ENCODE data around the gene RCOR1.
"Not testable (repeated sequence)": the region's sequence is repeated elsewhere in the genome, so short reads cannot be mapped to it uniquely, and the experiment has no call there.

The RCOR1 gene

GRCh38 chr14:102629011-102629444, 36.6 kb downstream of the RCOR1 start:
- no peak for DNase-seq (ENCODE audit: low read depth, low spot score)
- no peak for TF ChIP-seq CTCF (IDR thresholded peaks at IDR 0.05; ENCODE audit: low read depth, low read length)
- in situ Hi-C loops (cut with HindIII; ENCODE audit: low sequenced_read_pairs), result no loop called here
- H3K4me3 ChIP-seq (ENCODE audit: low read depth, low read length), result no peak overlapping the region

GRCh38 chr14:102629808-102630350, 37.4 kb downstream of the RCOR1 start:
- TF ChIP-seq CTCF (IDR thresholded peaks at IDR 0.05; ENCODE audit: low read depth, low read length), result no peak
- no peak for DNase-seq (ENCODE audit: low read depth, low spot score)
- in situ Hi-C loops (cut with HindIII; ENCODE audit: low sequenced_read_pairs), result no loop called here
- H3K4me3 ChIP-seq (ENCODE audit: low read depth, low read length), result no peak overlapping the region

GRCh38 chr14:102630405-102630804, 38.0 kb downstream of the RCOR1 start:
- no peak for TF ChIP-seq CTCF (IDR thresholded peaks at IDR 0.05; ENCODE audit: low read depth, low read length)
- no peak for DNase-seq (ENCODE audit: low read depth, low spot score)
- no peak overlapping the region for H3K4me3 ChIP-seq (ENCODE audit: low read depth, low read length)
- in situ Hi-C loops (cut with HindIII; ENCODE audit: low sequenced_read_pairs), result no loop called here

- in situ Hi-C loops (cut with HindIII; ENCODE audit: low sequenced_read_pairs), result no loop called here
- TF ChIP-seq CTCF (IDR thresholded peaks at IDR 0.05; ENCODE audit: low read depth, low read length), result no peak
- no peak overlapping the region for H3K4me3 ChIP-seq (ENCODE audit: low read depth, low read length)
- DNase-seq (ENCODE audit: low read depth, low spot score), result no peak
Observed at GRCh38 chr14:102630881-102631280, 38.4 kb downstream of the RCOR1 start.

- in situ Hi-C loops (cut with HindIII; ENCODE audit: low sequenced_read_pairs), result no loop called here
- no peak for DNase-seq (ENCODE audit: low read depth, low spot score)
- no peak for TF ChIP-seq CTCF (IDR thresholded peaks at IDR 0.05; ENCODE audit: low read depth, low read length)
- no peak overlapping the region for H3K4me3 ChIP-seq (ENCODE audit: low read depth, low read length)
Observed at GRCh38 chr14:102633906-102634595, 41.6 kb downstream of the RCOR1 start.

GRCh38 chr14:102639611-102640010, 47.2 kb downstream of the RCOR1 start:
- H3K4me3 ChIP-seq (ENCODE audit: low read depth, low read length); in situ Hi-C loops (cut with HindIII; ENCODE audit: low sequenced_read_pairs); DNase-seq (ENCODE audit: low read depth, low spot score): not testable (repeated sequence)

GRCh38 chr14:102644523-102644922, 52.1 kb downstream of the RCOR1 start:
- no peak overlapping the region for H3K4me3 ChIP-seq (ENCODE audit: low read depth, low read length)
- in situ Hi-C loops (cut with HindIII; ENCODE audit: low sequenced_read_pairs), result no loop called here
- no peak for TF ChIP-seq CTCF (IDR thresholded peaks at IDR 0.05; ENCODE audit: low read depth, low read length)
- no peak for DNase-seq (ENCODE audit: low read depth, low spot score)
